Measurements from ENCODE around the gene SNX24. TPM values are rescaled to one million over a fixed set of nuclear protein-coding genes. Genes with fewer than 3 reads are reported as not detected.

The SNX24 gene
- total and polyA plus RNA-seq, 2 of the 4 experiments (the other 2 are of a cell fraction): 13.8 to 15.0 TPM

GRCh38 chr5:122842016-122842580 is 3.3 kb upstream of the SNX24 start:
- H2BK20ac ChIP-seq (ENCODE audit: low read depth, low read length): no peak overlapping the region
- TF ChIP-seq ELK1 (IDR thresholded peaks at IDR 0.05; ENCODE audit: borderline replicate concordance, low read depth, low read length) (no peak), MAFK (IDR thresholded peaks at IDR 0.05; ENCODE audit: low read depth, low read length) (no peak), POLR2A (IDR thresholded peaks at IDR 0.05; ENCODE audit: low read depth, low read length) (no peak), RAD21 (IDR thresholded peaks at IDR 0.05; ENCODE audit: low read length) (no peak), MXI1 (IDR thresholded peaks at IDR 0.05; ENCODE audit: borderline replicate concordance, low read depth, low read length) (no peak), MAZ (IDR thresholded peaks at IDR 0.05; ENCODE audit: borderline replicate concordance, low read depth, low read length) (no peak), USF2 (IDR thresholded peaks at IDR 0.05; ENCODE audit: low read depth, low read length) (no peak), BHLHE40 (IDR thresholded peaks at IDR 0.05; ENCODE audit: low read depth, low read length) (no peak), CEBPB (IDR thresholded peaks at IDR 0.05; ENCODE audit: low read depth, low read length) (no peak), NFE2L2 (IDR thresholded peaks at IDR 0.05; ENCODE audit: low read depth, low read length) (no peak), FOS (IDR thresholded peaks at IDR 0.05; ENCODE audit: low read depth, low read length) (no peak), RFX5 (IDR thresholded peaks at IDR 0.05; ENCODE audit: low read depth, low read length) (no peak), SMC3 (IDR thresholded peaks at IDR 0.05; ENCODE audit: low read depth, low read length) (no peak), CHD1 (IDR thresholded peaks at IDR 0.05; ENCODE audit: low read depth, low read length) (no peak), RCOR1 (IDR thresholded peaks at IDR 0.05; ENCODE audit: insufficient replicate concordance, low read length) (no peak), CTCF (conservative IDR thresholded peaks at IDR 0.05; ENCODE audit: low read depth, low read length) (no peak)
- no peak overlapping the region for H4K8ac ChIP-seq (ENCODE audit: low read depth in 2 of 2, low read length in 2 of 2)
- H3K4ac ChIP-seq (ENCODE audit: low read depth, low read length): no peak overlapping the region
- H2AFZ ChIP-seq (replicated peaks; ENCODE audit: low read length, poor library complexity): no peak overlapping the region
- no peak overlapping the region for H3K56ac ChIP-seq (ENCODE audit: extremely low read depth, insufficient read depth, low read length)
- no peak overlapping the region for H3K14ac ChIP-seq (replicated peaks; ENCODE audit: low read depth, low read length)
- H2BK15ac ChIP-seq (ENCODE audit: low read depth, low read length): no peak overlapping the region
- peaks cover 0 to 7% of the 10 kb centered on the region in 2 experiments; a peak in 1 of 4 replicates for H3K79me1 ChIP-seq (ENCODE audit: low read depth in 1 of 2, low read length in 2 of 2)
- in situ Hi-C loops (cut with MboI; ENCODE audit: low sequenced_read_pairs): loop anchor here (10.0 kb wide), 1 partner anchor 313 kb away; no protein-coding TSS in a partner anchor
- H3K4me1 ChIP-seq (ENCODE audit: control insufficient read depth, insufficient read depth, low read length): peaks cover 3% of the 10 kb centered on the region
- no peak overlapping the region for H4K5ac ChIP-seq (ENCODE audit: low read depth, low read length)
- H3K9me3 ChIP-seq (ENCODE audit: control insufficient read depth, insufficient read depth, low read length): no peaks in the 10 kb centered on the region
- no TSS peak for BruUV-seq (replicated peaks)
- H3K4me2 ChIP-seq (ENCODE audit: low read depth, low read length): no peak overlapping the region
- no peak overlapping the region for H2BK120ac ChIP-seq (ENCODE audit: low read depth, low read length)
- H3K18ac ChIP-seq (ENCODE audit: low read depth, low read length): no peak overlapping the region
- no peak overlapping the region for H2AK9ac ChIP-seq (replicated peaks; ENCODE audit: low read depth, low read length, poor library complexity)
- H4K20me1 ChIP-seq (ENCODE audit: insufficient read depth, low read length): no peaks in the 10 kb centered on the region
- no peak overlapping the region for H4K91ac ChIP-seq (ENCODE audit: insufficient read depth, low read depth, low read length)
- peaks cover 5% of the 10 kb centered on the region for H3K9me1 ChIP-seq (ENCODE audit: insufficient read depth, low read length)
- no peak for ATAC-seq (ENCODE audit: low read depth)
- no peak for DNase-seq
- no peak overlapping the region for H3K27ac ChIP-seq (ENCODE audit: insufficient read depth, low read length)
- H2AK5ac ChIP-seq (ENCODE audit: low read depth, low read length): no peak overlapping the region
- POLR2A ChIA-PET (ENCODE audit: unreplicated experiment): no interaction called here
- no peak overlapping the region for H3K23ac ChIP-seq (ENCODE audit: low read depth, low read length)
- dilution Hi-C loops (cut with HindIII; ENCODE audit: low sequenced_read_pairs, unreplicated experiment): no loop called here
- no peak overlapping the region for H3K9ac ChIP-seq (ENCODE audit: low read depth, low read length)
- H3K4me3 ChIP-seq (ENCODE audit: insufficient read depth, low read depth, low read length): no peak overlapping the region
- H2BK5ac ChIP-seq (ENCODE audit: low read depth, low read length, poor library complexity, severe bottlenecking): no peak overlapping the region
- H3K27me3 ChIP-seq (ENCODE audit: control insufficient read depth, insufficient read depth, low read length): no peaks in the 10 kb centered on the region
- no peaks in the 10 kb centered on the region for H3K36me3 ChIP-seq (ENCODE audit: control insufficient read depth, insufficient read depth, low read length)
- 100% methylated on average over 1 of the region's 6 CpGs; no CpG with 5 or more reads in 1 of the 2 experiments for WGBS, 2 experiments (ENCODE audit: extremely low coverage in 2 of 2, insufficient read length in 1 of 2)
- intact Hi-C loops (cut with micrococcal nuclease): loop anchor here (10.0 kb wide), 2 partner anchors 137 to 327 kb away; no protein-coding TSS in a partner anchor
- CTCF ChIA-PET: no interaction called here
